ENCODE data around the gene ARVCF.

GRCh38 chr22:20002636-20003035, 14.0 kb downstream of the ARVCF start:
- TF ChIP-seq HOXC10 (CRISPR knock-in tag; IDR thresholded peaks at IDR 0.05) (no peak), MYNN (tag by site-specific recombination; IDR thresholded peaks at IDR 0.05; ENCODE audit: borderline replicate concordance) (no peak), ZNF155 (tag by site-specific recombination; IDR thresholded peaks at IDR 0.05) (no peak), CTCF (tag by site-specific recombination; IDR thresholded peaks at IDR 0.05) (no peak)
